HG03439 (cell line): ENCODE results near the gene MAP3K14.

Experiments used
- ATAC-seq: cut with Tn5 transposase; IDR thresholded peaks from one replicate; pipeline ENCODE4 v1.9.1; 2021; ENCODE audit warnings: mild to moderate bottlenecking, moderate library complexity; ENCODE audit not compliant: unreplicated experiment

The MAP3K14 gene

GRCh38 chr17:45225051-45225700, 91.6 kb downstream of the MAP3K14 start:
- no peak for ATAC-seq

GRCh38 chr17:45224671-45225050, 92.2 kb downstream of the MAP3K14 start:
- no peak for ATAC-seq

GRCh38 chr17:45223539-45224528, 93.0 kb downstream of the MAP3K14 start:
- ATAC-seq: no peak

GRCh38 chr17:45222996-45223538, 93.8 kb downstream of the MAP3K14 start:
- ATAC-seq: no peak

DNA sequence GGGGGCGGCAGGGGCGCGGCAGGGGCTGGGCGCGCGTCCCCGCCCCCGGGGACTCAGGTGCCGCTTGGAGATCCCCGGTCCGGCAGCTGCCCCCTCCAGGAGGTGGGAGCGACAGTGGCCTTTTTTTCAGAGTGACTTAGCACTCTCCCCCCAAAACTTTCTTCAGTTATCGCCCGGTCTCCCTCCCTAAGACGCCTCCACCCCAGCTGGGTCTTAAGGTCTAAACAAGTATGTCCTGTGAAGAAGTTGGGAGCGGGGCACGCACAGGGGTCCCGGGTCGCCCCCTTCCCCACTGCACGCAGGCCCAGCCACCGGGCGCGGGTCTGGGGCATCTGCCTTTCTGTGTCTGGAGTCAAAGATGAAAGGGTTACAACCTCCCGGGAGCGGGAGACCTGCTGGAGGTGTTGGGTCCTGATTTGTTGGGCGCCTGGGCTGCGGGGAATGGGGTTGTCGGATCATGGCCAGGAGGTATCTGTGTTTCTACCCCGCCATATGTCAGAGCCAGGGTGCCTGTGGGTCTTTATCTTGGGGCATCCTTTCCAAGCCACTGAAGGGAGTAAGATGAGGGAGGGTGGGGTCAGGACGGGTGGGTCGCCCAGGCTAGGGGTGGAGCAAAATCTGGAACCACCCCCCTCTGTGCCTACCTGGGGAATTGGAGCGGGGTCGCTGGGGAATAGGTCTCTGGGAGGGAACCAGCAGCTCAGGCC, 94.4 kb downstream of the MAP3K14 start:
- no peak for ATAC-seq

DNA sequence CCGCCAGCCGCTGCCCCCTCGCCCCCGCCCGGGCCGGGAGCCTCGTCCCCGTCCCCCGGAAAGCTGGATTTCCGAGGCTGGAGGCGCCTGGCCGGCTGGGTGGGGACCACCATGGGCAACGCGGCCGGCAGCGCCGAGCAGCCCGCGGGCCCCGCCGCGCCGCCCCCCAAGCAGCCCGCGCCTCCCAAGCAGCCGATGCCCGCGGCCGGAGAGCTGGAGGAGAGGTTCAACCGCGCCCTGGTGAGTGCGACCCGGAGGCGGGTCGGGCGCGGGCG, 94.9 kb downstream of the MAP3K14 start:
- ATAC-seq: no peak

DNA sequence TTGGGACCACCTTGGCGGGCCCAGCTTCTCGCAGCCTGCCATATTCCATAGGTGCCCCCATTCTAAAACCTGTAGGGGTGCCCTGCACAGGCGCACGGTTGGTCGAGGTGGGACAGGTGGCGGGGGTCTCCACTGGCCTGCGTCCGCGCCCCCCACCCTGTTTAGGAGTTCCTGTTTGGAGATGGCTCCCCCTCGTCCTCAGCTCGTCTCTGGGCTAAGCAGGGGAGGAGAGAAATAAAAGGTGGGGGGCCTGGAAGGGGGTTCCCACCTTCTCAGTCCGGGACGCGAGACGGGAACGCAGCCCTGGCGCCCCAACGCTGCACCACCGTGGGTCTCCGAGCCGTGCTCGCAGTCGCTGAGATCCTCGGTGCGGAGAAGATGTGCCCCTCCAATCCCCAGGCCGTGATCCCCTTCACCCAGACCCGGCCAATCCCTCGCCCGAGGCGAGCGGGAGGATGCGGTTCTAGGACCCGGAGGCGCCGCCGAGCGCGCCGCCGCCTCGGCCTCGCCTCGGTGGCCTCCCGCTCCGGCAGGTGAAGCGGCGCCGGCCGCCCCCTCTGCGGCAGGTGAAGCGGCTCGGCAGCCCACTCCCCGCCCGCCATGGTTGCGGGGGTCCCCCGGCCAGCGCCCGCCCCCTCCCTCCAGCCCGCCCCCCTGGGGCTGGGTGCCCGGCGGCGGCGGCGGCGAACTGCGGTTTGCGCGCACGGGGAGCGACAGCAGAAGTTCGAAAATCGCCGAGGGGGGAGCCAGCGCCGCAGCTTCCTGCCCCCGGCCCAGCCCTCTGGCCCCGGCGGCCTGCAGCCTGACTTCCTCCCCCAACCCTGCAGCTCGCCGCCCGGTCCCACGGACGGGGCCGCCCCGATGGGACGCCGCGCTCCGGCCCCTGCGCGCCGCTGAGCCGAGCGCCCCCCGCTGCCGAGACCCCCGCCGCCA, 95.5 kb downstream of the MAP3K14 start, which contains the start of gene FMNL1:
Gene FMNL1 (plus strand): TSS at position 805 of the 933 bp plus-strand sequence. CDS start 240 bp downstream, outside the sequence.
- no peak for ATAC-seq

DNA sequence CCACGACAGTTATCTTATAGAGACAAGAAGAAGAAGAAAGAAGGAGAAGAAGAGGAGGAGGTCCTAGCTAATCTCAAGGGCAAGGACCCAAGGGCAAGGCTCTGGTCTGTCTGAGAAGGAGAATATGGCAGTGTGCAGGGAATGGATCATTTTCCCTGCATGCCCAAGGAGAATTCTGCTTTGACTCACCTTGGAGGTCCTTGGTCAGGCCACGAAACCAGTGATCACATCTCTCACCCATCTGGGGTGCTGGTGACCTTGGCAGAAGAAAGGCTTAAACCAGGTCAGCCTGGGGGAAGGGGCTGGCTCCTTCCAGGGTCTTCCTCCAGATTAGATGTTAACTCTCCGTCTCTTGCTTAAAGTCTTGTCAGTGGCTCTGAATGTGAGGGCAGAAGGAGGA, 96.7 kb downstream of the MAP3K14 start:
- no peak for ATAC-seq

DNA sequence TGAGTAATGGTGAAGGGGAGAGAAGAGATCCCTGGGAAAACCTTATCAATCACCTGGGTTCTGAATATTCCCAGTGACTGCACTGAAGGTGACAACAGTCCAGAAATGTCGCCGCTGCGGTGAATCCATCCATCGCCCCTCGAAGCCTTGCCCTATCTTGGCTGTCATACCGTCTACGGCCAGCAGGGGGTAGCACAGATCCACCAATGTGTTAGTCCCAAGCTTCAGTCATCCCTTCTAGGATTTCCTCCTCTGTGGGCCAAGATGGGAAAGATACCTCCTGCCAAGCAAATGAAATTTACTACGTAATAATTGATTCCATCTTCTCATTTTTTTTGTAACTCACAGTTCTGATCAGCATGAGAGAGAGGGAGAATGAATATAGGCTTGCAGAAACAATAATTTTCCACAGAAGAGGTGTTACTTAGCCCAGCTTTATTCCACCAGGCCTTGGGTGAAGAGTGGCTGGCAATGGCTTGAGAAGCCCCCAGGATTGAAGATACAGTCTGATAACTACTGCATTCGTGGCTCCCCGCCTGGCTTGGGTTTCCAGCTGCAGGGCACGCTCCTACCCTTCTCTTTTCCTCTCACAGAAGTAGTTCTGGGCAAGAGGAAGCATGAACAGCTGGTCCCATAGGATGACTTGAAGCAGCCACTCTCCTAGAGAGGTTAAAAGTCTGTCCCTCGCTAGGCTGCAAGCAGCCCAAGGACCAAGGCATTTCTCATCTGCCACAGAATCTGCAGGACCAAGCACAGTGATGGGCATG, 97.7 kb downstream of the MAP3K14 start:
- no peak for ATAC-seq
